GM12892 (cell line): ENCODE measurements around the gene ZCCHC14.
"Not testable (repeated sequence)": the region's sequence is repeated elsewhere in the genome, so short reads cannot be mapped to it uniquely, and the experiment has no call there.

ENCODE experiments used
- DNase-seq: peaks from one replicate; pipeline ENCODE4 v3.0.0; 2011; ENCODE audit not compliant: insufficient read length
- FAIRE-seq: peaks from 2 replicates; lab custom pipeline; 2011; peaks lifted over from hg19 to GRCh38; lab: Jason Lieb, UNC
- POLR2A ChIP-seq: IDR thresholded peaks from 2 replicates; pipeline ENCODE4 v1.6.1; 2011; ENCODE audit warnings: low read depth, low read length, control low read depth
- POLR2AphosphoS5 ChIP-seq: IDR thresholded peaks from 2 replicates; pipeline ENCODE4 v1.6.1; 2011; ENCODE audit warnings: low read depth, low read length, control low read depth
- TAF1 ChIP-seq: IDR thresholded peaks from 2 replicates; pipeline ENCODE4 v1.6.1; 2011; ENCODE audit warnings: low read depth, mild to moderate bottlenecking, control low read depth, low read length, borderline replicate concordance

The ZCCHC14 gene

GRCh38 chr16:87496447-87496801, 3.6 kb upstream of the ZCCHC14 start:
- DNase-seq (no peak), FAIRE-seq (no peak)
- TF ChIP-seq POLR2AphosphoS5 = no peak
- TF ChIP-seq POLR2A = no peak
- TF ChIP-seq TAF1 = no peak

- TF ChIP-seq POLR2A = no peak
- TF ChIP-seq POLR2AphosphoS5 = no peak
- TF ChIP-seq TAF1 = no peak
- FAIRE-seq = no peak
- no peak for DNase-seq
Observed at GRCh38 chr16:87495578-87496446, 3.0 kb upstream of the ZCCHC14 start.

- FAIRE-seq (no peak), DNase-seq (no peak)
- no peak for TF ChIP-seq TAF1
- TF ChIP-seq POLR2A = no peak
- TF ChIP-seq POLR2AphosphoS5 = no peak
Observed at GRCh38 chr16:87493608-87494280, 920 bp upstream of the ZCCHC14 start.

GRCh38 chr16:87492291-87492630, 563 bp downstream of the ZCCHC14 start:
- TF ChIP-seq TAF1 (no peak), POLR2A (no peak), POLR2AphosphoS5 (no peak)
- DNase-seq (no peak), FAIRE-seq (no peak)

GRCh38 chr16:87491522-87492290, 1.1 kb downstream of the ZCCHC14 start:
- TF ChIP-seq POLR2A (no peak), POLR2AphosphoS5 (no peak), TAF1 (no peak)
- no peak for FAIRE-seq
- no peak for DNase-seq

GRCh38 chr16:87490799-87491521, 1.9 kb downstream of the ZCCHC14 start:
- DNase-seq, FAIRE-seq: not testable (repeated sequence)

- no peak for TF ChIP-seq POLR2A
- no peak for TF ChIP-seq POLR2AphosphoS5
- no peak for TF ChIP-seq TAF1
- FAIRE-seq (no peak), DNase-seq (no peak)
Observed at GRCh38 chr16:87490096-87490798, 2.6 kb downstream of the ZCCHC14 start.

GRCh38 chr16:87489434-87490045, 3.3 kb downstream of the ZCCHC14 start:
- TF ChIP-seq TAF1 (no peak), POLR2AphosphoS5 (no peak), POLR2A (no peak)
- DNase-seq (no peak), FAIRE-seq (no peak)

GRCh38 chr16:87488960-87489359, 3.9 kb downstream of the ZCCHC14 start:
- DNase-seq, FAIRE-seq: not testable (repeated sequence)

- no peak for DNase-seq
- TF ChIP-seq POLR2AphosphoS5 (no peak), TAF1 (no peak), POLR2A (no peak)
- no peak for FAIRE-seq
Observed at GRCh38 chr16:87487361-87487924, 5.4 kb downstream of the ZCCHC14 start.

- no peak for DNase-seq
- FAIRE-seq = no peak
- TF ChIP-seq TAF1 = no peak
- TF ChIP-seq POLR2A = no peak
- no peak for TF ChIP-seq POLR2AphosphoS5
Observed at GRCh38 chr16:87486713-87487247, 6.0 kb downstream of the ZCCHC14 start.
